Prostate gland (tissue), 2 donors: Measurements from ENCODE around the gene LTC4S. TPM values are rescaled to one million over a fixed set of nuclear protein-coding genes. Genes with fewer than 3 reads are reported as not detected.

ENCODE experiments used
- DNase-seq: peaks from one replicate; pipeline ENCODE4 v3.0.0-alpha.2; 2019; ENCODE audit warnings: low spot score
- H3K27ac ChIP-seq, 2 donors: fragments of 200-600 bp; sonication (generic); 2 replicates each; pipeline ENCODE4 v1.5.1; 2017 to 2019
- H3K27me3 ChIP-seq: fragments of 200-600 bp; sonication (generic); replicated peaks from 2 replicates; pipeline ENCODE4 v1.5.1; 2019; ENCODE audit not compliant: insufficient read depth
- H3K36me3 ChIP-seq, 2 donors: fragments of 200-600 bp; sonication (generic); 1 replicate in 1 of 2; 2 replicates in 1 of 2; pipeline versions ENCODE4 v1.5.1 to v1.8.1; 2017 to 2019
- H3K4me1 ChIP-seq: fragments of 200-600 bp; sonication (generic); replicated peaks from 2 replicates; pipeline ENCODE4 v1.5.1; 2019
- H3K4me3 ChIP-seq, 2 donors: fragments of 200-600 bp; sonication (generic); 2 replicates each; pipeline ENCODE4 v1.5.1; 2017 to 2019
- H3K9me3 ChIP-seq: fragments of 200-600 bp; sonication (generic); 2 replicates; pipeline ENCODE4 v1.5.1; 2017
- CTCF ChIP-seq, 4 experiments: fragments of 200-600 bp in 2 of 4; fragments of 450-650 bp in 2 of 4; sonication (generic) in 2 of 4; IDR thresholded peaks; 1 replicate in 3 of 4; 2 replicates in 1 of 4; pipeline ENCODE4 v1.5.1; 2016 to 2019; ENCODE audit warnings: antibody characterized with exemption in 4 of 4, mild to moderate bottlenecking in 2 of 4, moderate library complexity in 2 of 4
- POLR2A ChIP-seq: fragments of 450-650 bp; IDR thresholded peaks from one replicate; pipeline ENCODE4 v1.6.1; 2016; ENCODE audit warnings: antibody characterized with exemption, mild to moderate bottlenecking
- POLR2AphosphoS5 ChIP-seq: sonication (generic); formaldehyde crosslinking; IDR thresholded peaks from one replicate; pipeline ENCODE4 v1.6.1; 2017; ENCODE audit warnings: antibody characterized with exemption
- WGBS: methylation state at CpG from one replicate; pipeline ENCODE4 v1.1.5; 2018; 5-methylcytosine and 5-hydroxymethylcytosine counted together
- intact Hi-C: fragments of 100-400 bp; cut with DNase I; formaldehyde crosslinking; loops from one replicate; pipeline ENCODE4 v1.14.2; 2022
- total RNA-seq, 2 donors: library from RNA; depleted of rRNA; stranded (reverse); fragments of >200 nt; gene quantifications; one replicate each; pipeline ENCODE4 v1.1.0, GENCODE V29; 2016

The LTC4S gene
- total RNA-seq, 2 donors from 2014 or later = 7.8 to 8.2 TPM

DNA sequence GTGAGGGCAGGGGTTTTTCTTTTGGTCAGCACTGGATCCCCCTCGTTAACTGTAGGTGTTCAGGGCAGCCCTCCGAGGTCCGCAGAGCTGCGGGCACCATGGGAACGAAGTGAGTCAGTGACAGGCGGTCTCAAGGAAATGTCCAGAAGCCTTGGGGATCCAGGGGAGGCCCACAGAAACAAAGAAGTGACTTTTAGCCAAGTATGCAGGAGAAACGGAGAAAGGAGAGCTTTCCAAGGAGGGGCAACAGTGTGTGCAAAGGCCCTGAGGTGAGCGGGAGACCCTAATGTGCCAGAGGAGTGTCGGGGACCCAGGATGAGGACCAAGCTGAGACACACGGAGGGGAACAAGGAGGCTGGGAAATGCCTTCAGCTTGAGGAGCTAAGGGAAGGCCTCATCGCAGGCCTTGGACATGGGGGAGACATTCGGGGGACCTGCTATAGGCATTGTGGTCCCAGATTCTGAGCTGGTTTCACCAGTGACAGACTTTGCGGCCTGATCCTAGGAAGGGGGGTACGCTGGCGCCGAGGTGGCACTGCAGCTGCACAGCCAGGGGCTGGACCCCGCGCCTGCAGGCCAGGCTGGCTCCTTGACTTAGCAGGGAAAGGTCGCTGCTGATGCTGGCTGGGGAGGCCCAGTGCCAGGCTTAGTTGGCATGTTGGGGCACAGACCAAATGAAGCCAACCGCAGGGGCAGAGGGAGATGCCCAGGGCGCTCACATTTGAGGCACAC is 3.3 kb downstream of the LTC4S start:
- peak overlapping the region in 1 of 2 donors; percentile 57 for H3K4me3 ChIP-seq
- H3K27me3 ChIP-seq = no peaks in the 10 kb centered on the region
- peak overlapping the region; percentile 94 for H3K27ac ChIP-seq
- H3K4me1 ChIP-seq = peaks cover 12% of the 10 kb centered on the region
- WGBS = 84% methylated on average over 21 of the region's 21 CpGs
- DNase-seq = no peak
- H3K36me3 ChIP-seq = peaks cover 15 to 22% of the 10 kb centered on the region in 2 donors
- no peaks in the 10 kb centered on the region for H3K9me3 ChIP-seq
- no peak for TF ChIP-seq CTCF (IDR thresholded peaks at IDR 0.05)
- TF ChIP-seq POLR2A = no peak
- no peak for TF ChIP-seq POLR2AphosphoS5
- intact Hi-C loops = loop anchor here (5.0 kb wide), 1 partner anchor 35 kb away; no protein-coding TSS in a partner anchor

GRCh38 chr5:179797741-179798140 is 4.0 kb downstream of the LTC4S start:
- peaks cover 12% of the 10 kb centered on the region for H3K4me1 ChIP-seq
- no peak overlapping the region for H3K27ac ChIP-seq
- no peak overlapping the region for H3K4me3 ChIP-seq
- intact Hi-C loops = loop anchor here (5.0 kb wide), 1 partner anchor 35 kb away; no protein-coding TSS in a partner anchor
- peaks cover 15 to 22% of the 10 kb centered on the region in 2 donors for H3K36me3 ChIP-seq
- WGBS = 94% methylated on average over 16 of the region's 30 CpGs
- H3K27me3 ChIP-seq = no peaks in the 10 kb centered on the region
- no peak for TF ChIP-seq POLR2AphosphoS5
- TF ChIP-seq POLR2A = no peak
- no peak for TF ChIP-seq CTCF (IDR thresholded peaks at IDR 0.05)
- no peaks in the 10 kb centered on the region for H3K9me3 ChIP-seq
- DNase-seq = no peak

DNA sequence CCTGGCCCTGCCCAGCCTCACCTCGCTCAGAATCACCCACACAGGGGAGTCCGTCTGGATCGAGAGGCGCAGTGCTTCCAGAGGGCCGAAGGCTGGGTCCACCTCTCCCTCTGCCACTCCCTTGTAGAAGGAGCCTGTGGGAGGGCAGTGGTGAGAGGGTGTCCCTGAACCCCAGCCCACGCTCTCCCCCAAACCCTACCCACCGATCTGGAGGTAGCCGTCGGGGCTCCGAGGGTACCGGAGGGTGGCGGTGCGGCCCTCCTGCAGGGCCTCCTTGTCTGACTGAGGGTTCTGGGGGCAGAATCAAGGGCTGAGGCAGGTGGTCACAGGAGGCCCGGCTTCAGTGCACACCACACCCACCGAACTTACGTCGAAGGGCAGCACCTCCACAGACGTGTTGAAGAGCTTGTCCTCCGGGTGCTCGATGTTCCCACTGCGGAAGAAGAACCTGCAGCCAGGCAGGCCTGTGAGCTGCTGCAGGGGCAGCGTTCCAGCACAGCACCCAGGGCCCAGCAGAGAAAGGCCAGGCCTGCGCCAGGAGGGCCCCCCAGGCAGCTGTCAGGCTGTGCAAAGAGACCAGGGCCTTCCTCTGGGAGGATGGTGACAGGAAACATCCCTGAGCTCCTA is 4.5 kb downstream of the LTC4S start:
- no peak overlapping the region for H3K27ac ChIP-seq
- no peak for DNase-seq
- intact Hi-C loops = loop anchor here (5.0 kb wide), 1 partner anchor 36 kb away; no protein-coding TSS in a partner anchor
- 90% methylated on average over 23 of the region's 23 CpGs for WGBS
- H3K4me1 ChIP-seq = peaks cover 12% of the 10 kb centered on the region
- H3K27me3 ChIP-seq = no peaks in the 10 kb centered on the region
- no peaks in the 10 kb centered on the region for H3K9me3 ChIP-seq
- H3K36me3 ChIP-seq = peaks cover 15 to 22% of the 10 kb centered on the region in 2 donors
- no peak for TF ChIP-seq POLR2A
- TF ChIP-seq POLR2AphosphoS5 = no peak
- no peak for TF ChIP-seq CTCF (IDR thresholded peaks at IDR 0.05)
- H3K4me3 ChIP-seq = no peak overlapping the region

GRCh38 chr5:179798771-179799643 is 5.2 kb downstream of the LTC4S start:
- TF ChIP-seq POLR2AphosphoS5 = no peak
- no peak for TF ChIP-seq CTCF (IDR thresholded peaks at IDR 0.05)
- TF ChIP-seq POLR2A = no peak
- WGBS = 94% methylated on average over 36 of the region's 36 CpGs
- Histone ChIP-seq H3K4me3 (no peak overlapping the region), H3K9me3 (no peaks in the 10 kb centered on the region), H3K4me1 (peaks cover 11% of the 10 kb centered on the region), H3K36me3 (peaks cover 15 to 22% of the 10 kb centered on the region in 2 donors), H3K27me3 (no peaks in the 10 kb centered on the region), H3K27ac (no peak overlapping the region)
- intact Hi-C loops = loop anchor here (5.0 kb wide), 1 partner anchor 37 kb away; no protein-coding TSS in a partner anchor
- no peak for DNase-seq
